OCI-LY7 (cell line): Measurements from ENCODE around the gene TMEM253.

Experiments
- EZH2phosphoT487 ChIP-seq: fragments of 200-600 bp; sonication (generic); IDR thresholded peaks from 2 replicates; pipeline ENCODE4 v1.6.1; 2018; ENCODE audit warnings: low read depth, borderline replicate concordance, mild to moderate bottlenecking, mixed run types, antibody characterized with exemption, low read length, moderate library complexity, mixed read lengths
- TF ChIP-seq, protein P1 (sequence below): fragments of 200-600 bp; sonication (generic); conservative IDR thresholded peaks from 2 replicates; pipeline ENCODE4 v1.5.1; 2014; ENCODE audit warnings: mild to moderate bottlenecking, antibody characterized with exemption, low read length, moderate library complexity, mixed read lengths

DNA sequence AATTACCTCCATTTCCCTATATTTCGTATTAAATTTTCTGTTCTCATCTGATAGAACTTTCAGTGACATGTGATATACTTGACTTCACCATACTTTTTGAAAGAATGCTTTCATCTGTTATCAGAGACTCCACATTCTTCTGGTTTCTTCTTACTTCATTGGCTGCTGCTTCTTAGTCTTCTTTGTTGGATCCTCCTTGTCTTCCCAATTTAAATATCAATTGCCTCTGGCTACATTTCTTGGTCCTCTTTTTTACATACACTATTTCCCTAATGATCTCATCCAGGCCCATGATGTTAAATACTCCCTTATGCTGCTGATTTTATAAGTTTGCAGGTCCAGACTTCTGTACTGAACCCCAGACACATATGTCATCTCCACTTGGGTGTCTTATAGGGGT, 33.0 kb downstream of the TMEM253 start:
- TF ChIP-seq, protein P1, sequence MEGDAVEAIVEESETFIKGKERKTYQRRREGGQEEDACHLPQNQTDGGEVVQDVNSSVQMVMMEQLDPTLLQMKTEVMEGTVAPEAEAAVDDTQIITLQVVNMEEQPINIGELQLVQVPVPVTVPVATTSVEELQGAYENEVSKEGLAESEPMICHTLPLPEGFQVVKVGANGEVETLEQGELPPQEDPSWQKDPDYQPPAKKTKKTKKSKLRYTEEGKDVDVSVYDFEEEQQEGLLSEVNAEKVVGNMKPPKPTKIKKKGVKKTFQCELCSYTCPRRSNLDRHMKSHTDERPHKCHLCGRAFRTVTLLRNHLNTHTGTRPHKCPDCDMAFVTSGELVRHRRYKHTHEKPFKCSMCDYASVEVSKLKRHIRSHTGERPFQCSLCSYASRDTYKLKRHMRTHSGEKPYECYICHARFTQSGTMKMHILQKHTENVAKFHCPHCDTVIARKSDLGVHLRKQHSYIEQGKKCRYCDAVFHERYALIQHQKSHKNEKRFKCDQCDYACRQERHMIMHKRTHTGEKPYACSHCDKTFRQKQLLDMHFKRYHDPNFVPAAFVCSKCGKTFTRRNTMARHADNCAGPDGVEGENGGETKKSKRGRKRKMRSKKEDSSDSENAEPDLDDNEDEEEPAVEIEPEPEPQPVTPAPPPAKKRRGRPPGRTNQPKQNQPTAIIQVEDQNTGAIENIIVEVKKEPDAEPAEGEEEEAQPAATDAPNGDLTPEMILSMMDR: no peak
- no peak for TF ChIP-seq EZH2phosphoT487
